NCI-H1105 (cell line): Measurements from ENCODE around the gene PPIF.

Experiments
- DNase-seq: peaks from one replicate; lab custom pipeline; 2025; lab: John Stamatoyannopoulos, UW

The PPIF gene

GRCh38 chr10:79387974-79388850, 40.9 kb downstream of the PPIF start:
- DNase-seq: no peak

- DNase-seq: no peak
Measured at GRCh38 chr10:79390057-79390456, 42.8 kb downstream of the PPIF start.

- DNase-seq: no peak
Measured at GRCh38 chr10:79390551-79391229, 43.4 kb downstream of the PPIF start.

GRCh38 chr10:79391231-79392019, 44.2 kb downstream of the PPIF start:
- no peak for DNase-seq

GRCh38 chr10:79392020-79392398, 44.7 kb downstream of the PPIF start:
- no peak for DNase-seq

GRCh38 chr10:79392506-79393176, 45.4 kb downstream of the PPIF start:
- no peak for DNase-seq

GRCh38 chr10:79393221-79393923, 46.1 kb downstream of the PPIF start:
- no peak for DNase-seq

- DNase-seq: no peak
Measured at GRCh38 chr10:79393924-79394610, 46.8 kb downstream of the PPIF start.

- DNase-seq: no peak
Measured at GRCh38 chr10:79394664-79395063, 47.4 kb downstream of the PPIF start.

GRCh38 chr10:79396520-79396919, 49.3 kb downstream of the PPIF start:
- no peak for DNase-seq

- DNase-seq: no peak
Measured at GRCh38 chr10:79397051-79397450, 49.8 kb downstream of the PPIF start.

- DNase-seq: no peak
Measured at GRCh38 chr10:79397575-79398303, 50.5 kb downstream of the PPIF start.

- no peak for DNase-seq
Measured at GRCh38 chr10:79398642-79399041, 51.4 kb downstream of the PPIF start.

- DNase-seq: no peak
Measured at GRCh38 chr10:79399223-79399831, 52.1 kb downstream of the PPIF start.

- DNase-seq: no peak
Measured at GRCh38 chr10:79400146-79401004, 53.1 kb downstream of the PPIF start.

GRCh38 chr10:79401015-79401921, 54.0 kb downstream of the PPIF start:
- no peak for DNase-seq

- no peak for DNase-seq
Measured at GRCh38 chr10:79402625-79402946, 55.3 kb downstream of the PPIF start.

- DNase-seq: no peak
Measured at GRCh38 chr10:79402951-79403350, 55.7 kb downstream of the PPIF start.
